Vagina (tissue), 2 donors: ENCODE results near the gene HELB. TPM values are rescaled to one million over a fixed set of nuclear protein-coding genes. Genes with fewer than 3 reads are reported as not detected.

Experiments used
- DNase-seq, 2 donors: peaks; one replicate each; pipeline ENCODE4 v3.0.0-alpha.2; 2017; ENCODE audit errors: extremely low spot score in 2 of 2
- H3K27ac ChIP-seq: fragments of 200-600 bp; sonication (generic); one replicate; pipeline ENCODE4 v1.5.1; 2019
- H3K27me3 ChIP-seq: fragments of 200-600 bp; sonication (generic); one replicate; pipeline ENCODE4 v1.5.1; 2019
- H3K36me3 ChIP-seq, 2 donors: fragments of 200-600 bp; sonication (generic); one replicate each; pipeline ENCODE4 v1.5.1; 2017 to 2019
- H3K4me1 ChIP-seq: fragments of 200-600 bp; sonication (generic); one replicate; pipeline ENCODE4 v1.5.1; 2019
- H3K4me3 ChIP-seq, 2 donors: fragments of 200-600 bp; sonication (generic); 1 replicate in 1 of 2; 2 replicates in 1 of 2; pipeline ENCODE4 v1.5.1; 2016 to 2019
- H3K9me3 ChIP-seq: fragments of 200-600 bp; sonication (generic); one replicate; pipeline ENCODE4 v1.5.1; 2019
- CTCF ChIP-seq, 3 experiments: fragments of 450-650 bp in 2 of 3; fragments of 200-600 bp in 1 of 3; sonication (generic) in 1 of 3; IDR thresholded peaks; one replicate each; pipeline ENCODE4 v1.5.1; 2017 to 2019; ENCODE audit warnings: antibody characterized with exemption in 3 of 3, mild to moderate bottlenecking in 2 of 3, moderate library complexity in 2 of 3
- POLR2A ChIP-seq, 2 donors: fragments of 450-650 bp; IDR thresholded peaks; one replicate each; pipeline ENCODE4 v1.6.1; 2017; ENCODE audit warnings: antibody characterized with exemption in 2 of 2, mild to moderate bottlenecking in 2 of 2, moderate library complexity in 2 of 2
- POLR2AphosphoS5 ChIP-seq, 2 donors: sonication (generic); formaldehyde crosslinking; IDR thresholded peaks; one replicate each; pipeline ENCODE4 v1.9.0; 2017; ENCODE audit warnings: antibody characterized with exemption in 2 of 2, mild to moderate bottlenecking in 2 of 2, low read depth in 1 of 2; ENCODE audit not compliant: insufficient read depth in 1 of 2
- intact Hi-C: fragments of 100-400 bp; cut with DNase I; formaldehyde crosslinking; loops from one replicate; pipeline ENCODE4 v1.15.1; 2023
- total RNA-seq: library from RNA; depleted of rRNA; stranded (reverse); fragments of >200 nt; gene quantifications from one replicate; pipeline ENCODE4 v1.2.3, GENCODE V29; 2016

HELB gene
- total RNA-seq, 1 donor from 2014 or later: 5.2 TPM

DNA sequence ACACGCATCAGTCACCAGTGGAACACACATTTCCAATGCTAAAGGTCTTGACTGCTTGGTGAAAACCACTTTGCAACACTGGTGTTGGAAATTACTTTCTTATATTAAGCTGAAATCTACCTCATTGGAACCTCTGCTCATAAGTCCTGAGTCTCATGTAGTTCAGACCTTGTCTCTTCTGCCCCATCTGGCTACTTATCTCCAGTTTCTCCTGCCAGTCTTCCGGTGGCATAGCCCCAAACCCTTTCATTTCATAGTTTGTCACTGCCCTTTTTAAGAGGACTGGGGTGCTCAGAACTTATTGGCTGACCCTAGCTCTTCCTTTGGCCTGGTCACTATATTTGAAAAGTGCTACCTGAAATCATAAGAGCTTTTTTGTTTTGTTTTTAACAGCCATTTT lies 43.7 kb downstream of the HELB start:
- DNase-seq: no peak
- Histone ChIP-seq H3K4me1 (no peaks in the 10 kb centered on the region), H3K36me3 (peaks cover 0 to 18% of the 10 kb centered on the region in 2 donors), H3K27ac (no peak overlapping the region), H3K9me3 (no peaks in the 10 kb centered on the region), H3K4me3 (no peak overlapping the region), H3K27me3 (no peaks in the 10 kb centered on the region)
- intact Hi-C loops: no loop called here
- TF ChIP-seq POLR2A (IDR thresholded peaks at IDR 0.05) (no peak), POLR2AphosphoS5 (IDR thresholded peaks at IDR 0.05; ENCODE audit: insufficient read depth in 1 of 2, low read depth in 1 of 2) (no peak)

GRCh38 chr12:66351301-66351700 lies 49.0 kb downstream of the HELB start:
- no peaks in the 10 kb centered on the region for H3K4me1 ChIP-seq
- TF ChIP-seq POLR2AphosphoS5 (IDR thresholded peaks at IDR 0.05; ENCODE audit: insufficient read depth in 1 of 2, low read depth in 1 of 2) (no peak), CTCF (IDR thresholded peaks at IDR 0.05) (no peak), POLR2A (IDR thresholded peaks at IDR 0.05) (no peak)
- no peak overlapping the region for H3K27ac ChIP-seq
- H3K9me3 ChIP-seq: no peaks in the 10 kb centered on the region
- no peak for DNase-seq
- no peak overlapping the region for H3K4me3 ChIP-seq
- H3K36me3 ChIP-seq: no peaks in the 10 kb centered on the region
- H3K27me3 ChIP-seq: no peaks in the 10 kb centered on the region
- intact Hi-C loops: no loop called here

GRCh38 chr12:66352197-66352596 lies 49.9 kb downstream of the HELB start:
- DNase-seq: no peak
- no peaks in the 10 kb centered on the region for H3K4me1 ChIP-seq
- TF ChIP-seq POLR2A (IDR thresholded peaks at IDR 0.05) (no peak), POLR2AphosphoS5 (IDR thresholded peaks at IDR 0.05; ENCODE audit: insufficient read depth in 1 of 2, low read depth in 1 of 2) (no peak), CTCF (IDR thresholded peaks at IDR 0.05) (no peak)
- no peak overlapping the region for H3K4me3 ChIP-seq
- no peaks in the 10 kb centered on the region for H3K9me3 ChIP-seq
- H3K36me3 ChIP-seq: no peaks in the 10 kb centered on the region
- H3K27ac ChIP-seq: no peak overlapping the region
- intact Hi-C loops: no loop called here
- no peaks in the 10 kb centered on the region for H3K27me3 ChIP-seq

- no peaks in the 10 kb centered on the region for H3K27me3 ChIP-seq
- no peaks in the 10 kb centered on the region for H3K36me3 ChIP-seq
- H3K9me3 ChIP-seq: no peaks in the 10 kb centered on the region
- intact Hi-C loops: no loop called here
- H3K27ac ChIP-seq: no peak overlapping the region
- no peak for TF ChIP-seq CTCF (IDR thresholded peaks at IDR 0.05)
- no peak for TF ChIP-seq POLR2A (IDR thresholded peaks at IDR 0.05)
- TF ChIP-seq POLR2AphosphoS5 (IDR thresholded peaks at IDR 0.05; ENCODE audit: insufficient read depth in 1 of 2, low read depth in 1 of 2): no peak
- no peaks in the 10 kb centered on the region for H3K4me1 ChIP-seq
- H3K4me3 ChIP-seq: no peak overlapping the region
- no peak for DNase-seq
These were observed 50.6 kb downstream of the HELB start for GRCh38 chr12:66352899-66353298.

DNA sequence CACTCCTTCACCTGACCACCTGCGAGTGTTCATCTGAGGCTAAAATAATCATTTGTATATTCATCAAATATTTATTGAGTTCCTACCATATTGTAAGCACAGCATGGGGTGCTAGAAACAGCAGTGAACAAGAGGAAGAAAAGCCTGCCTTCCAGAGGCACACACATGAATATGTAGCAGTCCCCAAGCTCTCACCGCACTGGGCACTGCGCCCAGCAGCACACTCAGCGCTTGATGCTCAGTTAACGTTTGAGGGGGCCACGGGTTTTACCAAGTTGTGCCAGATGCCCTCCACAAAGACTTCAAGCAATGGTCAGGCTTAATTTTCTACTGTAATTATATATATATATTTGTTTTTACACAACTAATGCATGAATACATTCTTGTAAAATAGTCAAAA lies 52.0 kb downstream of the HELB start:
- Histone ChIP-seq H3K27ac (no peak overlapping the region), H3K4me1 (no peaks in the 10 kb centered on the region), H3K9me3 (no peaks in the 10 kb centered on the region), H3K27me3 (no peaks in the 10 kb centered on the region), H3K36me3 (no peaks in the 10 kb centered on the region), H3K4me3 (no peak overlapping the region)
- intact Hi-C loops: no loop called here
- TF ChIP-seq POLR2AphosphoS5 (IDR thresholded peaks at IDR 0.05; ENCODE audit: insufficient read depth in 1 of 2, low read depth in 1 of 2): no peak
- no peak for TF ChIP-seq POLR2A (IDR thresholded peaks at IDR 0.05)
- TF ChIP-seq CTCF (IDR thresholded peaks at IDR 0.05): no peak
- DNase-seq: no peak
